ENCODE results near the gene GAPDHS.

Gene GAPDHS

GRCh38 chr19:35558400-35559280 lies 25.4 kb downstream of the GAPDHS start:
- DNase-seq: no peak

GRCh38 chr19:35559281-35559659 lies 26.0 kb downstream of the GAPDHS start:
- no peak for DNase-seq

- no peak for DNase-seq
Measured at GRCh38 chr19:35559781-35560180, 26.5 kb downstream of the GAPDHS start.

GRCh38 chr19:35560271-35560670 lies 27.0 kb downstream of the GAPDHS start:
- DNase-seq: no peak

GRCh38 chr19:35560677-35561076 lies 27.4 kb downstream of the GAPDHS start:
- DNase-seq: no peak

- DNase-seq: no peak
Measured at GRCh38 chr19:35561436-35561835, 28.2 kb downstream of the GAPDHS start.

- no peak for DNase-seq
Measured at GRCh38 chr19:35562336-35562735, 29.1 kb downstream of the GAPDHS start.

GRCh38 chr19:35562776-35563175 lies 29.5 kb downstream of the GAPDHS start:
- DNase-seq: no peak

GRCh38 chr19:35563207-35563829 lies 30.1 kb downstream of the GAPDHS start, which contains the start of gene ATP4A:
Gene ATP4A (minus strand): TSS chr19:35563658. CDS start chr19:35563629, 29 bp downstream.
- DNase-seq: no peak

GRCh38 chr19:35565016-35565856 lies 32.0 kb downstream of the GAPDHS start:
- DNase-seq: no peak

GRCh38 chr19:35566738-35567137 lies 33.5 kb downstream of the GAPDHS start:
- DNase-seq: no peak

- DNase-seq: no peak
Measured at GRCh38 chr19:35569281-35569781, 36.1 kb downstream of the GAPDHS start.

- DNase-seq: no peak
Measured at GRCh38 chr19:35571406-35571965, 38.2 kb downstream of the GAPDHS start.

GRCh38 chr19:35577918-35578317 lies 44.7 kb downstream of the GAPDHS start:
- DNase-seq: no peak

- no peak for DNase-seq
Measured at GRCh38 chr19:35578707-35579106, 45.5 kb downstream of the GAPDHS start.

- no peak for DNase-seq
Measured at GRCh38 chr19:35582760-35583159, 49.5 kb downstream of the GAPDHS start.

GRCh38 chr19:35585848-35586247 lies 52.6 kb downstream of the GAPDHS start, which contains the start of gene PMIS2:
Gene PMIS2 (plus strand): TSS chr19:35586173. CDS start chr19:35586260, 87 bp downstream.
- DNase-seq: no peak

- no peak for DNase-seq
Measured at GRCh38 chr19:35587321-35587720, 54.1 kb downstream of the GAPDHS start.

GRCh38 chr19:35590875-35591274 lies 57.6 kb downstream of the GAPDHS start:
- no peak for DNase-seq

- peak; percentile 9 to 47 for DNase-seq
Measured at GRCh38 chr19:35592226-35592625, 59.0 kb downstream of the GAPDHS start.

Data from inflammatory macrophage (primary cell).